ENCODE results near the gene C1S.

DNA sequence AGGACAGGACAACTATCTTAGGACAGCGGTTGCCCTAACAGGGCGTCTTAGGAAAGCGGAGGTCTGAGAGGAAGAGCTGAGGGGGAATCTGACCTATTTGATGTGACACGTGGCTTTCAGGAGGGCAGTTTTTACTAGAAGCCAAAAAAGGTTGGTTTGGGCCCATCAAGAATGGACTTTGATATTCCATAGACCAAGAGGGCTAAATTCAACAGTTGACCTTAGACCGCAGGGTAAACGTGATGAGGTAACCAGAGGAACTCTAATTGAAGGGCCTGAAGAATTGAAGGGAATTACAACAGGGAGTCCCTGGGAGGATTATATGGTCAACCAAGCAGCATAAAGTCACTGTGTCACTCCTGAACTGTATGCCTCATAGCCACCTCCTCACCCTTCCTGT lies 11.5 kb downstream of the C1S start:
- TF ChIP-seq, protein P1, sequence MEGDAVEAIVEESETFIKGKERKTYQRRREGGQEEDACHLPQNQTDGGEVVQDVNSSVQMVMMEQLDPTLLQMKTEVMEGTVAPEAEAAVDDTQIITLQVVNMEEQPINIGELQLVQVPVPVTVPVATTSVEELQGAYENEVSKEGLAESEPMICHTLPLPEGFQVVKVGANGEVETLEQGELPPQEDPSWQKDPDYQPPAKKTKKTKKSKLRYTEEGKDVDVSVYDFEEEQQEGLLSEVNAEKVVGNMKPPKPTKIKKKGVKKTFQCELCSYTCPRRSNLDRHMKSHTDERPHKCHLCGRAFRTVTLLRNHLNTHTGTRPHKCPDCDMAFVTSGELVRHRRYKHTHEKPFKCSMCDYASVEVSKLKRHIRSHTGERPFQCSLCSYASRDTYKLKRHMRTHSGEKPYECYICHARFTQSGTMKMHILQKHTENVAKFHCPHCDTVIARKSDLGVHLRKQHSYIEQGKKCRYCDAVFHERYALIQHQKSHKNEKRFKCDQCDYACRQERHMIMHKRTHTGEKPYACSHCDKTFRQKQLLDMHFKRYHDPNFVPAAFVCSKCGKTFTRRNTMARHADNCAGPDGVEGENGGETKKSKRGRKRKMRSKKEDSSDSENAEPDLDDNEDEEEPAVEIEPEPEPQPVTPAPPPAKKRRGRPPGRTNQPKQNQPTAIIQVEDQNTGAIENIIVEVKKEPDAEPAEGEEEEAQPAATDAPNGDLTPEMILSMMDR (IDR thresholded peaks at IDR 0.05): no peak
- TF ChIP-seq POLR2A (IDR thresholded peaks at IDR 0.05): no peak

All from esophagus squamous epithelium (tissue), 4 donors.